Activated CD4-positive, alpha-beta T cell treated with anti-CD3 and anti-CD28 coated beads for 48 hours (primary cell): ENCODE measurements around the gene DHRS2.
"Not testable (repeated sequence)": the region's sequence is repeated elsewhere in the genome, so short reads cannot be mapped to it uniquely, and the experiment has no call there.

Experiments
- DNase-seq: peaks from one replicate; pipeline ENCODE4 v3.0.0-alpha.2; 2020

The DHRS2 gene

DNA sequence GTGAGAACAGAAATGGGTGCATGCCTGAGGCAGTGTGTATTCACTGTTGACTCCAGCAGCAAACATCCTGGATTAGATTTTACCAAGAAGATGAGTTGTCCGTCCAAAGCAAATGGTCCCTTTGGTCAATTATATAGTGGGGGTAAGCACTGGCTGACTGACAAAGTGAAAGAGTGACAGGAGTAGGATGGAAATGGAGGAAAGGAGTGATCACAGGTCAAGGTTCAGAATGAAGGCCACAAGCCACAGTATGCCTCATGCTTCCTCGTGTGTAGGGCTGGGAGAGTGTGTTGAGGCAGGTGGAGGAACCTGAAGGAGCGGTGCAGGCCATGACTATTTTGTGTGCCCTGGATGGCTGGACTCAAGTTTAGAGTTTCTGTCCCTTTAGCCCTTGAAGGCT lies 14.3 kb downstream of the DHRS2 start:
- no peak for DNase-seq

DNA sequence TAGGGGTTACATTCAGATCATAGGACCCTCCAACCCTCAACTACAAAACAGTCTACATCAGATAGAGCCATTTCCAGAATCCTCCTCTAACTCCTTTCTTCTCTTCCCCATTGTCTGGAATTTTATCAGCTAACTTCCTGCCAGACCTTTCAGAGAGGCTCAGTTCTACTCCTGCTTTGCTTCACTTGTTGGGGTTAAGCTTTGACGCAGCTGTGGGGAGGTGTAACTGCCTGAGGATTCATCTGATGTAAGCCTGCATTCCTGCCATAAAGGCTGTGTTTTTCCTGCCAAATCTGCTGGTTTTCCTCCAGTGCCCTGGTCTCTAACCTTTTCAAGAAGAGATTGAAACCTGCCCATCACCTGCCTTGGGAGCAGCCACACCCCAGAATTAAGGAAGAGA lies 16.9 kb downstream of the DHRS2 start:
- DNase-seq, result no peak

DNA sequence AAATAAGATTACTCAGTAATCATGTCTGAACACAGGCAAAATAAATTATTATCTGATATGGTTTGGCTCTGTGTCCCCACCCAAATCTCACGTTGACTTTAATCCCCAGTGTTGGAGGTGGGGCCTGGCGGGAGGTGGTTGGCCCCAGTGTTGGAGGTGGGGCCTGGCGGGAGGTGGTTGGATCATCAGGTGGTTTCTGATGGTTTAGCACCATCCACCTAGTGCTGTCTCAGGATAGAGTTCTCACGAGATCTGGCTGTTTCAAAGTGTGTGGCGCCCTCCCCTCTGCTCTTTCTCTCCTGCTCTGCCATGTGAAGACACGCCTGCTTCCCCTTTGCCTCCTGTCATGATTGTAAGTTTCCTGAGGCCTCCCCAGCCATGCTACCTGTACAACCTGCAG lies 18.1 kb downstream of the DHRS2 start:
- DNase-seq, result no peak

DNA sequence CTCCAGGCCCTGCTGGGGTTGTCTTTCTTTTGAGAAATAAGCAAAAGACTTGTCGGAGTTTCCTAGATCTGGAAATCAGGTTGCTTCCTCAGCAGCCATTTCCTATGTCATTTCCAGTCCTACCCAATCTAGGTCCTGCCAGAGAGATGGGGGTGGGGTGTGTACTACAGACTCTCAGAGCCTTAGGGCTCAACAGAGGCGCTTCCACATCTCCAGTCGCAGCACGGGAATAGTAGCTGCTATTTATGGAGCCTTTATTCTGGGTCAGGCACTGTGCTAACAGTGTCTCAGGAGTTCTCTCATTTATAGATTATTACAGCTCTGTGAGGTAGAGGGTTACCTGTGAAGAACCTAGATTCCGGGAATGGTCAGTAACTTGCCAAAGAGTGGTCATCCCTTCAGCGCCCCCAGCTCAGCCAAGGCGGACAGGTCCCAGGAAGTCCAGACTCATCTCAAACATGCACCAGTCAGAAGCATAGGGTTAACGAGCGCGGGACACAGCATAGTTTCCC lies 21.9 kb downstream of the DHRS2 start:
- no peak for DNase-seq

DNA sequence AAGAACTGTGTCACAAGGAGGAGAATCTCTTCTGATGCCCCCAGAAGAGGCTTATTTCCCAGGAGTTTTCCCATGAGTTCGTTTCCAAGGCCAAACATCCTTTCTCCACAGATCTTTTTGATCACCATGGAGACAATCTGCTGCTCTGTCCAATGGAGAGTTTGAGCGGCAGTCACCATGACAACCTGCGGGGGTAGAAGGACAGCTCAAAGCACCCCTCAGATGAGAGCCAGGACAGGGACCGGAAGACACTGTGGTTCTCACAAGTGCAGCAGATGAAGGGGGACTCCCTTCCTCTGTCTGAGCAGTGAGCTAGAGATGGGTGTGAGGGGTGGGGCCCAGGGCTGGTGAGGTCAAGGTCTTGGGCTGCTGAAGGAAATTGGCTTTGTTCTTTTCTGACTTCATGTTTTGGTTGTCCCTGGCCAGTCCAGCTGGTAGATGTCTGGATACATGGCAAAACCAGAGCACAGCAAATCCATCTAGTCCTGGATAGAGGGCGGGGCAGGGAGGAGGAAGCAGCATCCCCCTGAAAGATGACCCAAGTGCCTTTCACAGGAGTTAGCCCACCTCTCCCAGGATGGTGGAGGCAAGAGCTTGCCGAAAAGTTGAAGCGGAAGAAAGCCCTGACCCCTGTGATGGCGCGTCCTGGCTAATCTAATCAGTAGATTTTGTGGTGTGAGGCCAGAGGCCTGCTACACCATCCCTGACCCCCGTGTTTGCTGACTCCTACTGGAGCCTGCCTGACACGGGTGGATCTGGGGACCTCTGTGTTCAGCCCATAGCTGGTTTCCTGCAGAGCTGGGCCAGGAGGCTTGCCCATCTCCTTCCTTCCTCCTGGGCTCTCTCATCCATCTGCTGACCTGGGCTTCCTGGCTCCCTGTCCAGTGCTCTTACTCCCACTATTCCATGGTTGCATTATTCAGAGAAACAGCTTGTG lies 24.4 kb downstream of the DHRS2 start:
- no peak for DNase-seq

DNA sequence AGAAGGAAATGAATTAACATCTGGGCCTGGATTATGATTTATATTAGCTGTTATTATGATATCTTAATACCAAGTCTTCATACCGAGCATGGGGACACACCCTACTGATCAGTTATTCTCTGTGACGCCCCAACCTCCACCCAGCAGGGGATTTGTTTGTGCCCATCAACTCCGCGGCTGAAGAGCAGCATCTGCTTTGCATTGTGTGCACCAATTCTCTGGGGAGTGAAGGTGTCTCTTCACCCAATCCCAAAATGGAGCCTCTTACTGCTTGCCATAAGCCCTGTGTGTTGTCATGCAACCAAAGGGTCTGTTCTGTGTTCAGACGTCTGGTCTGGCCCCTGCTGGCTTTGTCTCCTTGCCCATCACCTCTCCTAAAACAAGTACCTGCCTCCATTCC lies 25.4 kb downstream of the DHRS2 start:
- no peak for DNase-seq

DNA sequence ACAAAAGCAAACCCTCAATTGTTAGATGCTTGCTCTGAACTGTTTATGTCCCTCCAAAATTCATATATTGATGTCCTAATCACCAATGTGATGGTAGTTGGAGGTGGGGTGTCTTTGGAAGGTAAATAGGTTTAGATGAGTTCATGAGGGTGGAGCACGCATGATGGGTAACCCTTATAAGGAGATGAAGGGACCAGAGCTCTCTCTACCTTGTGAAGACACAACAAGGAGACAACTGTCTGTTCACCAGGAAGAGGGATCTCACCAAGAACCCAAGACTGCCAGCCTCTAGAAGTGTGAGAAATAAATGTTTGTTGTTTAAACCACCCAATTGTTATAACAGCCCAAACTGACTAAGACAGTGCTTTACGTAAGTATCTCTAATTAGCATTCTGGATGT lies 27.0 kb downstream of the DHRS2 start:
- DNase-seq, result no peak

DNA sequence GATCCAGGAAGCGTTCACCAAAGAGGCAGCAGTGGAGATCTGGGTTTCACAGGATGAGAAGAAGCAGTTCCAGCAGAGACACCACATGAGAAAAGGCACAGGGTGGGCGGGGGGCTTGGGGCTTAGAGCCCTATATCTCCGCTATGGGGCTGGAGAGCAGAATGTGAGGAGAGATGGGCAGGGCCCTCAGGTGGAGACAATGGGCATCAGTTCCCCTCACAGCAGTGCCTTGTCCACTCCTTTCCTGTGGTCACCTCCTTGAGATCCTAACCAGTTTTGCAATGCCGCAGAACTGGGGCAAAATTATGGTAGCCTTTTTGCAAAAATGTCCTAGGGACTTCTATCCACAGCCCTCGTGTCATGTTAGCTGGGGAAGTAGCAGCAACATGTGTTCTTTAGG lies 27.5 kb downstream of the DHRS2 start:
- no peak for DNase-seq

DNA sequence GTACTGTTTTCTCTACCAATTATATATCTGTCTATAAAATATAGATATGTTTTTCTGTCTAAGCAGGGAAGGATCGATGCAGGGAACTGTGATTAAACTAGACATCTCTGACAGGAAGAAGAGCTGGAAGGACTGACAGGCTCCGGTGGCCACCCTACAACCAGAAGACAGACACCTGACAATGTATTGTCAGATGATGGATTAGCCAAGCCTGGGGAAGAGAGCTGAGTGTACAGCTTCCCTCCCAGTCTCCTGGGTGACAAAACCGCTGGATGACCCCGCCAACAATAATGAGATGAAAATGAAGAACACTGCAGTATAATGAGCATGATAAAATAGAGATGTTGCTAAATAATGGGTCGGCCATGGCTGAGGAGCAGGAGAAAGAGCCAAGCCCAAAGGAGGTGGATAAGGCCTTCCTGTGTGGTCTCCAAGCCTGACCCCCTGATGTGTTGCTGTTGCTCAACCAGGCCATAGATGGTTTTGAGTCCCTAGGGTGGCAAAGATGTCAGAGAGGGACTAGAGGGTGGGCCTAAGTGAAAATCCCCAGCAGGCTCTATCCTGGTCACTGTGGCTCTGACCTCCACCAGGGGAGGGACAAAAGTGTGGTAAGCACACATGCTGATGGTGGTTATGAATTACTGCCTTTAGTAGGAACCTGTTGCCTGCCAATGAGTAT lies 28.2 kb downstream of the DHRS2 start:
- DNase-seq, result no peak

DNA sequence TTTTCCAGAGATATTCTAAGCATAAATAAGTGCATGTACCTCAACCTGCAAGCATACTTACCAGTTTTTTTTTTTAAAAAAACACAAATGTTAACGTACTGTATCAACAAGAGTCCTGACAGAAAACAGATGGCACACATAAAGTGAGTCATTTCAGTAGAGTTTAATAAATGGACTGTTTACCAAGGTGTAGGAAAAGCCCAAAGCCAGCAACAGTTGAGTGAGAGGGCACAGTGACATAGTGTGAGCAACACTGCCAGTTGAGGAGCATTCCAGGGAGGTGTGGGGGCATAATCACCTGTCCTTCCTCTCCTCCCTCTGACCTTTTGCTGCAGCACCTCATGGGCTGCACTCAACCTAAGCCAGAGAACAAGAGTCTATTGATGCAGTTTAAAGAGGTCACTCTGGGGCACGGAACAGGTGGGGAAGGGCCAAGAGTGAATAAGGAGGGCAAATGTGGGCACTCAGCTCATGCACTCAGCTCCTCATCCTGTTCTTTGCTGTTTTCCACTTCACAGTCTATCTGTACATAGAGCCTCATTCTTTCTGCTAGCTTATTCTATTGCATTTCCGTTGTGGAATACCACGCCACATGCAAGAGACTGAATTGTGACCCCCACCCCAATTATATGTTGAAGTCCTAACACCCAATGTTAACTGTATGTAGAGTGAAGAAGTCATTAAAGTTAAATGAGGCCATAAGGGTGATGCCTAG lies 29.3 kb downstream of the DHRS2 start:
- DNase-seq, result no peak

DNA sequence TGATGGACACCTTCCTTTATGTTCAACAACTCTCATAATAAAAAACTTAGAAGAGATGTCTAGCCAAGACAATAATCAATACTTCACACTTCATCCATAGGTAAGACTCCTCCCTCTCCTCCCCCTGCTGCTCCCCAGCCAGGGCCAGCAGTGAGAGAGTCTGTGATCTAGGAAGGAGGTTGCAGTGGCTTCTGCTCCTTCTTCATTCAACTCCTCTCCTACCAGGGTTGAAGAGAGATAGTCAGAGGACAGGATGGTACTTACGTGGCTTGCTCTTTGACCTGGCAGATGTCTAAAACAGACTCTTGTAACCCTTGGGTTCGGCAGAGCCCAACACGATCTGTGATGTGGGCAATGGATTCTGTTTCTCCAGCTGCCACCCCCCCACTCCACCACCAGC lies 31.0 kb downstream of the DHRS2 start:
- DNase-seq, result no peak

DNA sequence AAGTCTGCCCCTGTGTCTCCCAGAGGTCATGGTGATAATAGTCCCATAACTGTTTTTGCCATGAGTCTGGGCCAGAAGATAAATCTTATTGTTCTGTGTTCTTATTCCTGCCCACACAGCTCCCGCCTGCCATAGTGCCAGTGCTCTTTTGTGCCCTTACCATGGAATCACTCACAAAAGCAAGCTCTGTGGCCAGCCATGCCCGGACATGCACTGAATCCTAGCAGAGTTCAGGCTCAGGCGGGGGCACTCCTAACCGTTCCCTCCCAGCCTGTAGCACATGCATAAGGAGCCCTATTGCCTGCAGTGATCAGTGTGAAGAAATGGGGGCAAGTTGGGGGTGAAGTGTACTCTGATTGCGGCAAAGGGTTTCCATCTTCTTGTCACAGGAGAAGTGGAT lies 33.3 kb downstream of the DHRS2 start:
- DNase-seq, result no peak

DNA sequence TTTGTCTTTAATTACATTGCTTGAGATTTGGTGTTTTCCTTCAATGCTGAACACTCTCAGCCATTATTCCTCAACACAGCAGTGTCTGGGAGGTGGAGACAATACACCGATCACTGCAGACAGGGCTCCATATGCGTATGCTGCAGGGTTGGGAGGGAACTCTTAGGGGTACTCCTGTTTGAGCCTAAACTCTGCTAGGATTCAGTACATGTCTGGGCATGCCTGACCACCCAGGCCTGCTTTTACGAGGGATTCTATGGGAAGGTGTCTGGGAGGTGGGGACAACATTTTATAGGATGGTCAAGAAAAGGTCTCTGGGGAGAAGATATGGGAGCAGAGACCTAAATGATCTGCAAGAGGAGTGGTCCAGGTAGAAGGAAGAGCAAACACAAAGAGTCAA lies 34.3 kb downstream of the DHRS2 start:
- DNase-seq, result no peak

DNA sequence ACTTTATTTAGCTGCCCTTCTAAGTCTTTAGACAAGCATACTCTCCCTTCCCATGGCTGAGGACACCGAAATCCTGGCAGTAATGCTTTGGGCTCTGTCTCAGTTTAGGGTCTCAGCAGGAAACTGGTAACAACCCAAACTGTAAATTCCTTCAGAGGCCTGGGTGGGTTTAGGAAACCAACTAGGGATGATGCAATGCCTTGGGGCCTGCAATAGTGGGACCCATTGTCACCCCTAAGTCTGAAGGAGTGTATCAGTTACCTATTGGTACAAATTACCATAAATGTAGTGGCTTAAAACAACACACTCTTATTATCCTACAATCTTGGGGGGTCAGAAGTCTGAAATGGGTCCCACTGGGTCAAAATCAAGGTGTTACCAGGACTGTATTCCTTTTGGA lies 36.0 kb downstream of the DHRS2 start:
- no peak for DNase-seq

DNA sequence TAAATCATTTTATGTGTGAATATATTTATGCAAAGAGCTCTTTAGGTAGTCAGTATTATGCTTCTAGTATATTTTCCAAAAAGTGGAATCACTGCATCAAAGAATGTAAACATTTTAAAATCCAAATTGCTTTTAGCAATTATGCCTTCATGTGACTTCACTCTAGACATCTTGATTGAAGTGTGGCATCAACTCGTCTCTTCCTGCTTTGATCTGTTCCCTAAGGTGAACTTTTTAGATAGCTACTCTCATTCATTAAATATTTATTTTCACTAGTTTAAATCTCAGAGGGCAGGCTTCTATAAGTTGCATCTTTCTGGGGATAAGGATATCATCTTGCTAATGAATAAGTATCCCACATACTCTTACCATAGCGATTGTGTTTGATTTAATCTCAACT lies 39.2 kb downstream of the DHRS2 start:
- no peak for DNase-seq

DNA sequence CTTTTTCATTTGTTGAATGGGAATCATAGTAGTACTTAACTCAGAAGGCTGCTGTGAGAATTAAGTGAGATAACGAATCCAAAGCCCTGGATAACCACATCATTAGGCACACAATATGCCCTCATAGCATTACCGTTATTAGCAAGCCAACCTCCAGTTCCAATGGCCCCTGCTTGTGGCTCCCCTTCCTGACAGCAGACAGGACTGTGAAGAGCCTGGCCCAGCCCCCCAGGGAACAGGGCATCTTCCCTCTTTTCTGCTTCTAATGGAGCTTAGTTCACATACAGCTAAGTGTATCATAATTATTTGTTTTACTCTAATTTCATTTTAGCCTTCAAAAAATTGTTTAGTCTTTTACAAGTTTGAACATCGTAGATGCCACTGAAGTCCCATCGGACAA lies 39.7 kb downstream of the DHRS2 start:
- no peak for DNase-seq

DNA sequence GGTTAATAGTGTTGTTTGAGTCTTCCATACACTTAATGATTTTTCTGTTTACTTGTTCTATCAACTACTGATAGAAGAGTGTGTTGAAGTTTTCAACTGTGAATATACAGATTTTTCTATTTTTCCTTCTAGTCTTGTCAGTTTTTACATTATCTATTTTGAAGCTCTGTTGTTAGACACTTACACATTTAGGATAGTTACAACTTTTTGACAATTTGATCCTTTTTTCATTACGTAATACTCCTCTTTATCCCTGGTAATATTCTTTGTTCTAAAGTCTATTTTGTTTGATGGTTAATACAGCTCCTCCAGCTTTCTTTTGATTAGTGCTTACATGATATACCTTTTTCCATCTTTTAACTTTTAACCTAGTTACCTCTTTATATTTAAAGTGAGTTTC lies 45.2 kb downstream of the DHRS2 start:
- DNase-seq, result no peak

DNA sequence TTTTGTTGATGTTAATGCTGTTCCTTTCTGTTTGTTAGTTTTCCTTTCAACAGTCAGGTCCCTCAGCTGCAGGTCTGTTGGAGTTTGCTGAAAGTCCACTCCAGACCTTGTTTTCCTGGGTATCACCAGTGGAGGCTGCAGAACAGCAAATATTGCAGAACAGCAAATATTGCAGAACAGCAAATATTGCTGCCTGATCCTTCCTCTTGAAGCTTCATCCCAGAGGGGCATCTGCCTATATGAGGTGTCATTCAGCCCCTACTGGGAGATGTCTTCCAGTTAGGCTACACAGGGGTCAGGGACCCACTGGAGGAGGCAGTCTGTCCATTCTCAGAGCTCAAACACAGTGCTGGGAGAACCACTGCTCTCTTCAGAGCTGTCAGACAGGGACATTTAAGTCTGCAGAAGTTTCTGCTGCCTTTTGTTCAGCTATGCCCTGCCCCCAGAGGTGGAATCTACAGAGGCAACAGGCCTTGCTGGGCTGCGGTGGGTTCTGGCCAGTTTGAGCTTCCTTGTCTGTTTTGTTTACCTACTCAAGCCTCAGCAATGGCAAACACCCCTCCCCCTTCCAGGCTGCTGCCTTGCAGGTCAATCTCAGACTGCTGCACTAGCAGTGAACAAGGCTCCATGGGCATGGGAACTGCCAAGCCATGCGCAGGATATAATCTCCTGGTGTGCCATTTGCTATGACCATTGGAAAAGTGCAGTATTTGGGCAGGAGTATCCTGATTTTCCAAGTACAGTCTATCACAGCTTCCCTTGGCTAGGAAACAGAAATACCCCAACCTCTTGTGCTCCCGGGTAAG lies 53.7 kb downstream of the DHRS2 start:
- DNase-seq, result not testable (repeated sequence)

DNA sequence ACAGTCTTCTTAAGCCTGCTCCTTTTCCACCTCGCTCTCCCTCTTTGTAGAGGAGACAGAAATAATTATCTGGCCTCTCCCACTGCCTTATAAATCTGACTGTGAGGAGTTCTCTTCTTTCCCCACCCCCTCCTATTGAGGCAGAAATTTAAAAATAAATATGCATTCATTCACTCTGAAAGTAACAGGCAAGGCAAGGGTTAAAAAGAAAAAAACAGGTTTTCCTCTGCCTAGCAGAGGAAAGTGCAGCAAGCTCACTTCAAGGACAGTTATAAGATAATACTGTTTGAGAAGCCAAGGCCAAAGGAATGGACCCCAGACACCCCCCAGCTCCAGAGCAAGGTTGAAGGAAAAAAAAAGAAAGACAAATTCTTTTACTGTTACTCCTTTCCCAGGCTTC lies 56.3 kb downstream of the DHRS2 start:
- DNase-seq, result no peak

DNA sequence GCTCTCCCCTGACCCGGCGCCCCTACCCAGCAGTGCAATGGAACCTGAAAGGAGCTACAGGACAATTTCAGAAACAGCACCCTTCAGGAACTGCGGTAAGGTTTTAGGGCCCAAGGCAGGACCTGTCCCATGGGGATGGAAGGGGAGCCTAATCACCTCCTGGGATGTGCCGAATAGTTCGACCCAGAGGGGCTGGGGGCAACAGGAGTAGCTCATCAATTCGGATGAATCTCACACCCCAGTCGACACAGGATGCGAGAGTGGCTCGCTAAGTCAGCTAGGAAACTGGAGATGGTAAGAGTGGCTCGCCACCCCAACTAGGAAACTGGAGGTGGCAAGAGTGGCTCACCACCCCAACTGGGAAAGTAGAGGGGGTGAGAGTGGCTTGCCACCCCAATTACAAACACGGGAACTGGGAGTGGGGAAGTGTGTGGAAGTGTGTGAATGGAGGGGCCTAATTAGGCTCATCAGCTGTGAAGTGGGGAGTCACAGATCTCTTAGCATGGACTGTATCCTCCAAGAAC lies 57.1 kb downstream of the DHRS2 start:
- DNase-seq, result no peak

DNA sequence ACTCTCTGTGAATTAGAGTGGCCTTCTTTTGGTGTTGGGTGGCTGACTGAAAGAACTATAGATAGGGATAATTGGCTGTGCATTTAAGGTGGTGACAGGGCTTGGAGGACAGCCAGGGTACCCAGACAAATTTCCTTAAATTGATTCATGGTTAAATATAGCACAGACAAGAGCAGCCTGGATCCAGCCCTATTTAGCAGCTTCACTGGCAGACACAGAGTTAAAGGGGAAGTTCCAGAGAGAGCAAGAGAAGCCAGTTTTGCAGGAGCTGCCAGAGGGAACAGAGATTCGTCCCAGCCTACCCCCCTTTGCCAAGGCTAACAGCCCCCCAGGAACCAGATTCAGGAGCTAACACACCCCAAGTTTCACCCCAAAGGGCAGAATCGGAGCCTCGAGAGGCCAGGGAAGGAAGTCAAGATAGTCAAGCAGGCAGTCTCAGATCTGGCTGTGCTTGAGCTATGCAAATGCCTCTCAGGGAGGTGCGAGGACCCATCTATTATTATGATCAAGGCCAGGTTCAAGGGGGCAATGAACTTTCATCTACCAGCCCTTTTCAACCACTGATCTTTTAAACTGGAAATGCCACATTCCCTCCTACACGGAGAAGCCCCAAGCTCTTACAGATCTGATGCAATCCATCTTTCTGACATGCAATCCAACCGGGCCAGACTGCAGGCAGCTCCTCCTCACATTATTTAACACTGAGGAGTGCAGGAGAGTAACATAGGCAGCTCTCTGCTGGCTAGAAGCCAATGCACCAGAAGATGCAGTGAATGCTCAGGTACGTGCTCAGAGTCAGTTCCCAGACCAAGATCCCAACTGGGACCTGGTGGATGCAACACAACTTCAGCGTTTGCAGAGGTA lies 58.2 kb downstream of the DHRS2 start:
- DNase-seq, result peak; percentile 5
